GM12875 (cell line): ENCODE measurements around the gene PYY.
"Not testable (repeated sequence)": the region's sequence is repeated elsewhere in the genome, so short reads cannot be mapped to it uniquely, and the experiment has no call there.

Experiments
- H3K4me3 ChIP-seq: one replicate; pipeline ENCODE4 v1.5.1; 2011; ENCODE audit warnings: low read depth, low read length, control low read depth
- TF ChIP-seq, protein P1 (sequence below): IDR thresholded peaks from 2 replicates; pipeline ENCODE4 v1.5.1; 2011; ENCODE audit warnings: low read depth, mild to moderate bottlenecking, control low read depth, inconsistent platforms, low read length, moderate library complexity, borderline replicate concordance; ENCODE audit not compliant: insufficient read depth

The PYY gene

DNA sequence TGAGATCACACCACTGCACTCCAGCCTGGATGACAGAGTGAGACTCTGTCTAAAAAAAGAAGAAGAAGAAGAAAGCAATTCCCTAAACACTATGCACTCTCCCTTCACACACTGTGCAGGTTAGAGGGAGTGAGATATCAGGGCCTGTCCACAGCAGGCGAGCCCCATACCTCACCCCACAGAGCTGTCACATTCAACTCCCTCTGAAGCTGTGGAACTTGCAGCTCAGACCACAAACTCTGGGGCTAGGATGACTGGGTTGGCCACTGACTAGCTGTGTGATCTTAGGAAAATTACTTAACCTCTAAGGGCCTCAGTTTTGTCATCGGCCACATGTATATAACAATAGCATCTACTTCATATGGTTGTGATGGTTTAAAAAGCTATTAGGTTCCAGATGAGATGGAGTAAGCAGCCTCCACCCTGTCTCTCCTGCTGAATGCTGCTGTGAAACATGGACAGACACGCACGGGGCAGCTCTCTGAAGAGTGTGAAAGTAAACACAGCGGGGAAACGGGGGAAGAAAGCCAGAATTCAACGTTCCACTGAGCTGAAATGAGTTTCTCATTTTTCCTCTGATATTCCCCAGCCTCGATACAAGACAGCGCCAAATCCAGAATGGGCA lies 13.6 kb upstream of the PYY start:
- TF ChIP-seq, protein P1, sequence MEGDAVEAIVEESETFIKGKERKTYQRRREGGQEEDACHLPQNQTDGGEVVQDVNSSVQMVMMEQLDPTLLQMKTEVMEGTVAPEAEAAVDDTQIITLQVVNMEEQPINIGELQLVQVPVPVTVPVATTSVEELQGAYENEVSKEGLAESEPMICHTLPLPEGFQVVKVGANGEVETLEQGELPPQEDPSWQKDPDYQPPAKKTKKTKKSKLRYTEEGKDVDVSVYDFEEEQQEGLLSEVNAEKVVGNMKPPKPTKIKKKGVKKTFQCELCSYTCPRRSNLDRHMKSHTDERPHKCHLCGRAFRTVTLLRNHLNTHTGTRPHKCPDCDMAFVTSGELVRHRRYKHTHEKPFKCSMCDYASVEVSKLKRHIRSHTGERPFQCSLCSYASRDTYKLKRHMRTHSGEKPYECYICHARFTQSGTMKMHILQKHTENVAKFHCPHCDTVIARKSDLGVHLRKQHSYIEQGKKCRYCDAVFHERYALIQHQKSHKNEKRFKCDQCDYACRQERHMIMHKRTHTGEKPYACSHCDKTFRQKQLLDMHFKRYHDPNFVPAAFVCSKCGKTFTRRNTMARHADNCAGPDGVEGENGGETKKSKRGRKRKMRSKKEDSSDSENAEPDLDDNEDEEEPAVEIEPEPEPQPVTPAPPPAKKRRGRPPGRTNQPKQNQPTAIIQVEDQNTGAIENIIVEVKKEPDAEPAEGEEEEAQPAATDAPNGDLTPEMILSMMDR, result no peak
- no peak overlapping the region for H3K4me3 ChIP-seq

DNA sequence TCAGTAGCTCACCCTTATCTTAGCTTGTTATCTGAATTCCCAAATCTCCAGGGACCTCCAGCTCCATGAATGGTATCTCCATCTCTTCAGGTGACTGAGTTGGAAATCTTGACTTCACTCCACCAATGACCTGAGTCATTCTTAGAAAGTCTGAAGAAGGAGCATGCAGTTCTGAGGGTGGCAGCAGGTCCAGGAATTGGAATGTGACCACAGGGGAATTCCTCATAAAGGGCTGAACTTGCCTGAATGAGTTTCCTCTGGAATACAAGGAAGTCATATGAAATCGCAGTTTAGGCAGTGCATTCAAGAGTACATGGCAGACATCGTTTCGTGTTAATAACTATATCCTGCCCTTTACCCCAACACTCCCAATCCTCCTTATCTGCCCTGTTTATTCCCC lies 12.5 kb upstream of the PYY start:
- no peak overlapping the region for H3K4me3 ChIP-seq
- TF ChIP-seq, protein P1, result no peak

DNA sequence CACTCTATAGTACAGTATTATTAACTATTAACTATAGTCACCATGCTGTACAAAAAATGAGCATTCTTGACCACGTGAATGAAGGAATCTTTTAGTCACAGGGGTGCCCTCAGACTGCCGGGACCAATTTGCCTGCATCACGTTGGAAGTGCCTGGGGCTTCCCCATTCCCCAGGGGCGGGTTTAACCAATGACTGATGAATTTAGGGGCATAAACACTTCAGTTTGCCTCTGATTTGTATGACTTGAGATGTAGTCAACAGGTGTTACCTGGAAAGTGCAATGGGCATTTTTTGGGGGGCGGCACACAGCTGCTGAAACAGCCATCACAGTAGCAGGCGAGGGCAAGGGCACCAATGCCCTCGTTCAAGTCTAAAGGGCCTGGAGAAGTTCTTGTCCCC lies 8.7 kb upstream of the PYY start:
- TF ChIP-seq, protein P1, result no peak
- H3K4me3 ChIP-seq, result no peak overlapping the region

DNA sequence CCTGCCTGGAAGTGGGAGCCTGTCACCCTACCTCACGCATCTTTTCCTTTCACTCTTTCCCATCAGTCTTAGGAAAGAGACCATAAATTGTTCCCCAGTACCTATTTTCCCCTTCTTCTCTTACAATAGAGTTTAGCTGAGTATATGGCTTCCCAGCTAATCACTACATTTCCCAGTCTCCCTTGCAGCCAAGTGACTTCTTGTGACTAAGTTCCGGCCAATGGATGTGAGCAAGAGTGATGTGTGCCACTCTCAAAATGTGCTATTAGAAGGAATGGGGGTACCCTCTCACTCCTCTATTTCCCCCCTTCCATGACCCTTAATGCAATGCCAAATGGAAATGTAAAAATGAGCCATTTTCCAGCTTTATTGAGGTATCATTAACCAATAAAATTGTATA lies 8.2 kb upstream of the PYY start:
- TF ChIP-seq, protein P1, result no peak
- H3K4me3 ChIP-seq, result no peak overlapping the region

DNA sequence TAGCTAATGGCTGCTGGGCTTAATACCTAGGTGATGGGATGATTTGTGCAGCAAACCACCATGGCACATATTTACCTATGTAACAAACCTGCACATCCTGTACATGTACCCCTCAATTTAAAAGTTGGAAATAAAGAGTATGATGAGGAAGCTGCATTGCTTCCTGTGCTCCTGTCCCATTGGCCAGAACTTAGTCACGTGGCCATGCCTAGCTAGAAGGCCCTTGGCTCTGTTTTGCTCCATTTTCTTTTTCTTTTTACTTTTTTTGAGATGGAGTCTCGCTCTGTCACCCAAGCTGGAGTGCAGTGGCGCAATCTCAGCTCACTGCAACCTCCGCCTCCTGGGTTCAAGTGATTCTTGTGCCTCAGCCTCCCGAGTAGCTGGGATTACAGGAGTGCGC lies 7.6 kb upstream of the PYY start:
- H3K4me3 ChIP-seq, result not testable (repeated sequence)

DNA sequence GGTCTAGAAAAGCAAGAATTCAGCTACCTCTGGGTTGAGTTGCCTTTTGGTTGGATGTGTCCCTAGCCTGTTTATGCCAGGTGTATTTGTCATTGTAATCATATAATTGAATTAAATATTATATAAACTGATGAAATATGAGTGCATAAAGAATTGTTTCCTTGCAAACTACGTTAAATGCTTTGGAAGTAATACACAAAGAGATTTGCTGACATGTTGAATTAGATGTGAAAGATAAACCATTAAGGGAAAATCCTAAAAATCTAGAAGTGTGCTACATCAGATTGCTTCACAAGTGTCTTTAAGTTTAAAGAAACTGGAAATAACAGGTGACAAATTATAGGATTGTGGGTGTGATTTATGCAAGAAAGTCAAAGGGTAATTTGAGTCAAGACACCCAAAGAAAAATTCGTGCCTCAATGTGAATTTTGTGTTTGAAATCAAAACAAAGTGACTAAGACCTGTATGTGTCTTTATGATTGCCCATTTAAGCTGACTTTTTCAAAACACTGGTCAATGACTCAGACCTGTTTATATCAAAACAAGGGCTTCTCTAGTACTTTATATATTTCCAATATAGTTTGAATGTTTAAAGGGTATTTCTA lies 5.1 kb upstream of the PYY start:
- H3K4me3 ChIP-seq, result no peak overlapping the region
- TF ChIP-seq, protein P1, result no peak

DNA sequence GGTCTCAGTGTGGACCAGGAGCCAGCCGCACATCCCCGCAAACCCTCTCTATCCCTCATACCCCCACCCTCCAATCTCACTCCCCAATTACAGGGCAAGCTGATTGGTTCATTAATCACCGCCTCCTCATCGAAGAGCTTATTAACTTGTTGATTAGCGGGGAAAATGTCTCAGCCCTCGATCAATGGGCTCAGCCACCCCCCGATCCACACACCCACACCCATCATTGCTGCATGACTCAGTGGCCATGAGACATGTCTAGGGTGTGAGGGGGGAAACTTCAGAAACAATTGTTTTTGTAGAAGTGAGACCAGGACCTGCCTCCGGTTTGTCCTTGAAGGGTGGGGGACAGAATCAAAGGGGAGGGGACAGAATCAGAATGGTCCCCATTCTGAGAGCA lies 2.5 kb upstream of the PYY start:
- TF ChIP-seq, protein P1, result no peak
- H3K4me3 ChIP-seq, result no peak overlapping the region
